GM23338 (cell line): ENCODE measurements around the gene ZDHHC3.

Source experiments
- CTCF ChIP-seq, 2 experiments: fragments of 200-600 bp in 1 of 2; sonication (generic) in 1 of 2; conservative IDR thresholded peaks; 2 replicates each; pipeline versions ENCODE4 v1.5.1 to v1.6.1; 2016 to 2017; ENCODE audit warnings: antibody characterized with exemption in 2 of 2, low read depth in 2 of 2, mild to moderate bottlenecking in 2 of 2, moderate library complexity in 1 of 2
- EZH2phosphoT487 ChIP-seq: fragments of 200-600 bp; sonication (generic); IDR thresholded peaks from one replicate; pipeline ENCODE4 v1.8.1; 2018; ENCODE audit warnings: antibody characterized with exemption; ENCODE audit not compliant: unreplicated experiment
- POLR2AphosphoS5 ChIP-seq: IDR thresholded peaks from 2 replicates; pipeline ENCODE4 v1.6.1; 2016; ENCODE audit warnings: antibody characterized with exemption, low read depth

- TF ChIP-seq CTCF (conservative IDR thresholded peaks at IDR 0.05; ENCODE audit: low read depth in 2 of 2) (no peak), EZH2phosphoT487 (no peak), POLR2AphosphoS5 (no peak)
Observed at GRCh38 chr3:44968447-44968858, 7.5 kb downstream of the ZDHHC3 start.
